ENCODE results near the gene ATP11C. TPM values are rescaled to one million over a fixed set of nuclear protein-coding genes. Genes with fewer than 3 reads are reported as not detected.
A peak's percentile ranks its signal among the peaks of the same experiment; 100 is the strongest.

The ATP11C gene
- total RNA-seq: 10 to 100 TPM; 22.8 to 40.3 (median 26.2) TPM

DNA sequence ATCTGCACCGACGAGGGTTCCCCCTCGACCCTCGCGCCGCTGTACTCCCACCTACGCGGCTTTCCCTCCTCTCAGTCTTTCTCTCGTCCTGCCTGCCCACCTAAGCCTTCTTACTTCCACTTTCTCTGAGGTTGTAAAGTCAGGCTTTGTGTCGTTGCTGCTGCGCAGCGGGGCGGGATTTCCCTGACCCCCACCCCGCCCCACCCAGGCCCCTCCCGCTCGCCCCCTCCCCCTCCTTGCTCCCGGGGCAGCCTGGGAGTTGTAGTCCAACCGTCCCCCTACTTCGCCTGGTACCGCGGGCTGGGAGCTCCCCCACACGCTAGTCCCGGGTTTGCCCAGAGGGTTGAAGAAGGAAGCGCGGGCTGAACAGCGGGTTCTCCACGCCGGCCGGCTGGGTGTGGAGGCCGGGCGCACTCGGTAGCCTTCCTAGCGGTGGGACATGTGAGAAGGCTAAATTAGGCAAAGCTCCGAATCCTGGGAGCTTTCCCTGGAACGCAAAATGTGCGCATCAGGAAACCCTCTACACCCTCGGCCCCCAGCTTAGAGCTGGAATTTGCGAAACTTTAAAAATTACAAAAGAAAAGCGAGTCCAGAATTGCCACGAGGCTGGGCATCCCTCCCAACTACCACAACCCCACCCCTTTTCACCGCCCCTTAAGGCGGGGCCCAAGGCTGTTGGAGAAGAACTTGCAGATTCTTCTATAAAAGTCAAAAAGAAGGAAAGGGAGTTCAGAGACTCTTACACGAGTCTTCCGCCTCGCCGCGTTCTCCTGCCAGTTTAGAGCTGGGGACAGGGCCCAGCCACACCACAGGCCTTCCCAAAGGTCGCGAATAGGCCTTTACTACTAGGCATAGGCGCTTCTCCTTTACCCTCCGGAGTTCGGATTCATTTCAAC is at the start of gene ATP11C:
ATP11C (minus strand) TSS at position 153 of the 896 bp plus-strand sequence. CDS start 1,011 bp downstream, outside the sequence.
- H3K4me3 ChIP-seq (replicated peaks in 1 of 3): peak within 1 kb of the TSS; percentile 9 to 63 (median 53)
- intact Hi-C loops (cut with DNase I): no loop called here
- peak; percentile 74 to 77 for DNase-seq
- H3K4me1 ChIP-seq: peaks cover 0 to 4% of the 10 kb centered on the region in 2 donors
- 1% methylated on average over 16 to 43 of the region's 52 CpGs for WGBS, 2 donors
- H3K27ac ChIP-seq: peak within 1 kb of the TSS; percentile 93 to 97 (median 97)
- no peaks in the 10 kb centered on the region for H3K27me3 ChIP-seq
- no peaks in the 10 kb centered on the region for H3K36me3 ChIP-seq
- TF ChIP-seq, protein P1, sequence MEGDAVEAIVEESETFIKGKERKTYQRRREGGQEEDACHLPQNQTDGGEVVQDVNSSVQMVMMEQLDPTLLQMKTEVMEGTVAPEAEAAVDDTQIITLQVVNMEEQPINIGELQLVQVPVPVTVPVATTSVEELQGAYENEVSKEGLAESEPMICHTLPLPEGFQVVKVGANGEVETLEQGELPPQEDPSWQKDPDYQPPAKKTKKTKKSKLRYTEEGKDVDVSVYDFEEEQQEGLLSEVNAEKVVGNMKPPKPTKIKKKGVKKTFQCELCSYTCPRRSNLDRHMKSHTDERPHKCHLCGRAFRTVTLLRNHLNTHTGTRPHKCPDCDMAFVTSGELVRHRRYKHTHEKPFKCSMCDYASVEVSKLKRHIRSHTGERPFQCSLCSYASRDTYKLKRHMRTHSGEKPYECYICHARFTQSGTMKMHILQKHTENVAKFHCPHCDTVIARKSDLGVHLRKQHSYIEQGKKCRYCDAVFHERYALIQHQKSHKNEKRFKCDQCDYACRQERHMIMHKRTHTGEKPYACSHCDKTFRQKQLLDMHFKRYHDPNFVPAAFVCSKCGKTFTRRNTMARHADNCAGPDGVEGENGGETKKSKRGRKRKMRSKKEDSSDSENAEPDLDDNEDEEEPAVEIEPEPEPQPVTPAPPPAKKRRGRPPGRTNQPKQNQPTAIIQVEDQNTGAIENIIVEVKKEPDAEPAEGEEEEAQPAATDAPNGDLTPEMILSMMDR (IDR thresholded peaks at IDR 0.05): no peak
- peak in 1 of 2 donors; percentile 73 for TF ChIP-seq POLR2A (IDR thresholded peaks at IDR 0.05)
- H3K9me3 ChIP-seq: no peaks in the 10 kb centered on the region

DNA sequence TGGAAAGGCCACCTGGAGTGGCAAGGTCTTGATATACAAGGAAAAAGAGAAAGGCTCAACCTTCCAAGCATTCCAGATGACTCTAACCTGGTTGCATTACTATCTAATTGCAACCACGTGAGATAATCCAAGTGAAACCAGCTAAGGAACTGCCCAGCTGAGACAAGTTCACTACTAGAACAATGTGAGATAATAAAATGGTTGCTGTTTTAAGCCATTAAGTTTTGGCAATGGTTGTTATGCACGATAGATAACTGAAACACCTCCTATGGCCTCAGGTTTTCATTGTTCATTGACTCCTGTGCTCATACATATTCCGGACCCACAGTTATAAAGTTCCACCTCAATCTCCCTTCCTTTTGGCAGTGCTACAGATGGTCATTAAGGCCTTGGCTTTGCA is 41.6 kb upstream of the ATP11C start:
- no peaks in the 10 kb centered on the region for H3K27me3 ChIP-seq
- no peak overlapping the region for H3K4me3 ChIP-seq (replicated peaks in 1 of 3)
- H3K27ac ChIP-seq: no peak overlapping the region
- H3K4me1 ChIP-seq: no peaks in the 10 kb centered on the region
- no peaks in the 10 kb centered on the region for H3K9me3 ChIP-seq
- H3K36me3 ChIP-seq: no peaks in the 10 kb centered on the region
- intact Hi-C loops (cut with DNase I): no loop called here
- TF ChIP-seq, protein P1 (IDR thresholded peaks at IDR 0.05): no peak
- no peak for TF ChIP-seq POLR2A (IDR thresholded peaks at IDR 0.05)
- WGBS, 2 donors: 85 to 88% methylated on average over 3 of the region's 3 CpGs
- no peak for DNase-seq

DNA sequence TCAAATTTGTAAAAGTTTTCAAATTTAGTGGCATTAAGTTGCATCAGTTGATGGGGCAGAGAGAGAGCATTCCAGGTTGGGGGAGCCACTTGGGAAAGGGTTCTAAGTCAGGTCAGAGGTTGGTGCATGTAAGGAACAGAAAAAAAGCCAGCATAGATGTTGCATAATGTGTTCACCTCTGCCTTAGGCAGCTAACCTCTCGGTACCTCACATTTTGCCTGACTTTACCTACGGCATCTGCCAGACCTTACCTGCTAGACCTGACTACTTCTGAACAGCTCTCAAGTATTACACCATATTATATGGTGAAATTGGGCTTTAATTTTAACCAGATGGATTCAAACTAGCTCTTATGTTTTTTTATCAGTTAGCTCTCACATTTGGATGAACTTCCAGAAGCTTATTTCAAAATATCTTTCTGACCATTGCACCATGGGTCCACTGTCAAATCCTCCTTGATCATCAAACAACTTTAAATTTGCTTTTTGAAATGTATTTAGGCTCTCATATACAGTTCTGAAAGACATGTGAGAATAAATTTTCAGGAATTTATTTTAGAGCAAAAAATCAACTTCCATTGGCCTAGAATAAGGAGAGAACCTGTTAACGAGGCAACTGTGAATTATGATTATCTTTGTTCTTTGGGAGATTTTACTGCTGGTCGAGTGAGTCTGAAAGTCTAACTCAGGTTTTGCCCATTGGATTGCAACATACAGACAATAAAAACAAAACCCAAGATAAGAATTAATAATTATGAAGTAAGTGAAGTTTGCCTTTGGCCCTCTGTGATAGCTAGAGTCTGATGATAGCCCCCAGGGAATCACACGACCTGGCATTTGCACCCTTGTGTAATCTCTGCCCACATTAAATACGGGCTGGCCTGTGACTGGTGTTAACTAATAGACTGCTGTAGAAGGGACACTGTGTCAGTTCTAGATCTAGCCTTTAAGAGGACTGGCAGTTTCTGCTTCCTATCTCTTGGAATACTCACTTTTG is 40.1 kb upstream of the ATP11C start:
- intact Hi-C loops (cut with DNase I): no loop called here
- H3K4me1 ChIP-seq: no peaks in the 10 kb centered on the region
- H3K9me3 ChIP-seq: no peaks in the 10 kb centered on the region
- no peaks in the 10 kb centered on the region for H3K36me3 ChIP-seq
- H3K4me3 ChIP-seq (replicated peaks in 1 of 3): no peak overlapping the region
- H3K27me3 ChIP-seq: no peaks in the 10 kb centered on the region
- TF ChIP-seq POLR2A (IDR thresholded peaks at IDR 0.05): no peak
- TF ChIP-seq, protein P1 (IDR thresholded peaks at IDR 0.05): no peak
- DNase-seq: no peak
- no peak overlapping the region for H3K27ac ChIP-seq
- 90 to 94% methylated on average over 6 of the region's 6 CpGs for WGBS, 2 donors

DNA sequence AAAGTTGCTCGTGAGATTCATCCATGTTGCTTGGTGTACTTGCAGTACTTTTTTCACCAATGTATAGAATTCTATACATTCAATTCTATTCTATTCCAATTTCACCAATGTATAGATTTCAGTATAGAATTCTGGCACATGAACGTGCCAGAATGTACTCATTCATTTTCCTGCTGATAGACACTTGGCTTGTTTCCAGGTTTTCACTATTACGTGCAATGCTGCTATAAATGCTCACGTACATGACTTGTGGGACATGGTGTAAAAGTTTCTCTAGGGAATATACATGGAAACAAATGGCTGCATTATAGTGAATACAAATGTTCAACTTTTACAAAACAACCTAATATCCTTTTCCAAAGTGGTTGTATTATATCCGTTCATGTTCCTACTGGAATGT is 39.3 kb upstream of the ATP11C start:
- no peaks in the 10 kb centered on the region for H3K36me3 ChIP-seq
- no peak for TF ChIP-seq POLR2A (IDR thresholded peaks at IDR 0.05)
- TF ChIP-seq, protein P1 (IDR thresholded peaks at IDR 0.05): no peak
- DNase-seq: no peak
- H3K9me3 ChIP-seq: no peaks in the 10 kb centered on the region
- intact Hi-C loops (cut with DNase I): no loop called here
- no peak overlapping the region for H3K4me3 ChIP-seq (replicated peaks in 1 of 3)
- WGBS, 2 donors: 74 to 82% methylated on average over 5 of the region's 5 CpGs
- H3K4me1 ChIP-seq: no peaks in the 10 kb centered on the region
- no peaks in the 10 kb centered on the region for H3K27me3 ChIP-seq
- H3K27ac ChIP-seq: no peak overlapping the region

All from thyroid gland (tissue), 4 donors.